Measurements from ENCODE around the gene VSTM4.

The VSTM4 gene

DNA sequence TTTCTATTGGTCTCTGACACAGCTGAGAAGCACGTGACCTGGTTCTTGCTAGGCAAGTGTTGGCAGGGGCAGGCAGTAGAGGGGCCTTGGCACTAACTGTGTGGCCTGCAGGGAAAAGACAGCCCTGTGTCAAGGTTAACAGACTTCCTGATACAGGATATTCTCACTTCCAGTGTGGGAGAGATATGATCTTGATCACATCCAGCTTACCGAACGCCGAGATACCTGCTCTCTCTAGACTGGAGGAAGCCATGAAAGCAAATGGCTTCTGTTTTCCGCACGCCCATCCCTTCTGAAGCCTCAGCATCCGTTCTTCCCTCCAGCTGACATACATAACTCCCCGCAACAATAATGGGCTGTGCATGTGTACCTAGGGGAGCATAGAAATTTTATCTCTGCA lies 79.4 kb downstream of the VSTM4 start:
- Histone ChIP-seq H3K9me2 (replicated peaks; ENCODE audit: low read depth, low read length) (no peaks in the 10 kb centered on the region), H4K20me1 (ENCODE audit: insufficient read depth, low read length, poor library complexity, severe bottlenecking) (no peaks in the 10 kb centered on the region), H3K27me3 (ENCODE audit: insufficient read depth, low read length, poor library complexity, severe bottlenecking) (no peaks in the 10 kb centered on the region), H2AFZ (ENCODE audit: low read length) (no peak overlapping the region), H3K9me3 (ENCODE audit: insufficient read depth, low read depth, low read length) (no peaks in the 10 kb centered on the region), H3K4me3 (ENCODE audit: low read length, poor library complexity, severe bottlenecking) (no peak overlapping the region), H3K9ac (ENCODE audit: low read depth, low read length, poor library complexity, severe bottlenecking) (no peak overlapping the region), H3K4me1 (ENCODE audit: insufficient read depth, low read length, poor library complexity, severe bottlenecking) (no peaks in the 10 kb centered on the region), H3F3A (ENCODE audit: low read depth) (no peaks in the 10 kb centered on the region), H3K4me2 (ENCODE audit: low read depth, low read length, poor library complexity, severe bottlenecking) (no peak overlapping the region), H3K36me3 (ENCODE audit: insufficient read depth, low read length) (no peaks in the 10 kb centered on the region), H3K79me2 (ENCODE audit: insufficient read depth, low read length) (no peaks in the 10 kb centered on the region)
- TF ChIP-seq, protein P1, sequence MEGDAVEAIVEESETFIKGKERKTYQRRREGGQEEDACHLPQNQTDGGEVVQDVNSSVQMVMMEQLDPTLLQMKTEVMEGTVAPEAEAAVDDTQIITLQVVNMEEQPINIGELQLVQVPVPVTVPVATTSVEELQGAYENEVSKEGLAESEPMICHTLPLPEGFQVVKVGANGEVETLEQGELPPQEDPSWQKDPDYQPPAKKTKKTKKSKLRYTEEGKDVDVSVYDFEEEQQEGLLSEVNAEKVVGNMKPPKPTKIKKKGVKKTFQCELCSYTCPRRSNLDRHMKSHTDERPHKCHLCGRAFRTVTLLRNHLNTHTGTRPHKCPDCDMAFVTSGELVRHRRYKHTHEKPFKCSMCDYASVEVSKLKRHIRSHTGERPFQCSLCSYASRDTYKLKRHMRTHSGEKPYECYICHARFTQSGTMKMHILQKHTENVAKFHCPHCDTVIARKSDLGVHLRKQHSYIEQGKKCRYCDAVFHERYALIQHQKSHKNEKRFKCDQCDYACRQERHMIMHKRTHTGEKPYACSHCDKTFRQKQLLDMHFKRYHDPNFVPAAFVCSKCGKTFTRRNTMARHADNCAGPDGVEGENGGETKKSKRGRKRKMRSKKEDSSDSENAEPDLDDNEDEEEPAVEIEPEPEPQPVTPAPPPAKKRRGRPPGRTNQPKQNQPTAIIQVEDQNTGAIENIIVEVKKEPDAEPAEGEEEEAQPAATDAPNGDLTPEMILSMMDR (conservative IDR thresholded peaks at IDR 0.05; ENCODE audit: low read length): no peak
- TF ChIP-seq EZH2phosphoT487 (IDR thresholded peaks at IDR 0.05; ENCODE audit: borderline replicate concordance): no peak

DNA sequence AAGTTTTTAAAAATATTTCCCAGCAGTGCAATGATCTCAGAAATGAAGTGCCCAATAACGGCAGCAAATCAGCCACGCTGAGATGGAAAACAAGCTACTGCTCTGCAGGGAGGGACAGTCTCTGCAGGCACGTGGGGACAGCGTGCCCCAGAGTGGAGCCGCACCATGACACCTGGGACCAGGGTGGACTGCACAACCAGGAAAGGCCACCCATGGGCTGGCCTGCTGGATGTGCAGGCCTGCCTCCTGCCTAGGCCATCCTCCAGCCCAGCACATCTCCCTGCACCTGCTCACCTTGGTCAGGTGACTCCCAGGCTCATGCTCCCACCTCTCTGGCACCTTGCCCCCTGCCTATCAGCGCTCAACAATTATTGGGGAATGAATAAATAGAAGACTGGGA lies 80.4 kb downstream of the VSTM4 start:
- no peak for TF ChIP-seq EZH2phosphoT487 (IDR thresholded peaks at IDR 0.05; ENCODE audit: borderline replicate concordance)
- TF ChIP-seq, protein P1 (conservative IDR thresholded peaks at IDR 0.05; ENCODE audit: low read length): no peak

GRCh38 chr10:49033939-49034338 lies 81.4 kb downstream of the VSTM4 start:
- Histone ChIP-seq H3K79me2 (ENCODE audit: insufficient read depth, low read length) (no peaks in the 10 kb centered on the region), H3K4me1 (ENCODE audit: insufficient read depth, low read length, poor library complexity, severe bottlenecking) (no peaks in the 10 kb centered on the region), H4K20me1 (ENCODE audit: insufficient read depth, low read length, poor library complexity, severe bottlenecking) (no peaks in the 10 kb centered on the region), H3K9ac (ENCODE audit: low read depth, low read length, poor library complexity, severe bottlenecking) (no peak overlapping the region), H3K4me2 (ENCODE audit: low read depth, low read length, poor library complexity, severe bottlenecking) (no peak overlapping the region), H3K9me3 (ENCODE audit: insufficient read depth, low read depth, low read length) (no peaks in the 10 kb centered on the region), H3K4me3 (ENCODE audit: low read length, poor library complexity, severe bottlenecking) (no peak overlapping the region), H3F3A (ENCODE audit: low read depth) (no peaks in the 10 kb centered on the region), H3K9me2 (replicated peaks; ENCODE audit: low read depth, low read length) (no peaks in the 10 kb centered on the region), H2AFZ (ENCODE audit: low read length) (no peak overlapping the region), H3K36me3 (ENCODE audit: insufficient read depth, low read length) (no peaks in the 10 kb centered on the region), H3K27me3 (ENCODE audit: insufficient read depth, low read length, poor library complexity, severe bottlenecking) (no peaks in the 10 kb centered on the region)
- TF ChIP-seq, protein P1 (conservative IDR thresholded peaks at IDR 0.05; ENCODE audit: low read length): no peak
- no peak for TF ChIP-seq EZH2phosphoT487 (IDR thresholded peaks at IDR 0.05; ENCODE audit: borderline replicate concordance)

More for the DNA sequence above, 80.4 kb downstream of the VSTM4 start:
- no peak overlapping the region for H3K4me3 ChIP-seq (ENCODE audit: low read length, poor library complexity, severe bottlenecking)
- no peaks in the 10 kb centered on the region for H3K36me3 ChIP-seq (ENCODE audit: insufficient read depth, low read length)
- H3K4me2 ChIP-seq (ENCODE audit: low read depth, low read length, poor library complexity, severe bottlenecking): no peak overlapping the region
- H3K4me1 ChIP-seq (ENCODE audit: insufficient read depth, low read length, poor library complexity, severe bottlenecking): no peaks in the 10 kb centered on the region
- H4K20me1 ChIP-seq (ENCODE audit: insufficient read depth, low read length, poor library complexity, severe bottlenecking): no peaks in the 10 kb centered on the region
- no peaks in the 10 kb centered on the region for H3K9me2 ChIP-seq (replicated peaks; ENCODE audit: low read depth, low read length)
- H3K79me2 ChIP-seq (ENCODE audit: insufficient read depth, low read length): no peaks in the 10 kb centered on the region
- H3K9me3 ChIP-seq (ENCODE audit: insufficient read depth, low read depth, low read length): no peaks in the 10 kb centered on the region
- H3K9ac ChIP-seq (ENCODE audit: low read depth, low read length, poor library complexity, severe bottlenecking): no peak overlapping the region
- no peaks in the 10 kb centered on the region for H3K27me3 ChIP-seq (ENCODE audit: insufficient read depth, low read length, poor library complexity, severe bottlenecking)
- H3F3A ChIP-seq (ENCODE audit: low read depth): no peaks in the 10 kb centered on the region
- H2AFZ ChIP-seq (ENCODE audit: low read length): no peak overlapping the region

Data from Loucy (cell line).